ENCODE measurements around the gene GRIK4. TPM values are rescaled to one million over a fixed set of nuclear protein-coding genes. Genes with fewer than 3 reads are reported as not detected.

The GRIK4 gene
- total and polyA plus RNA-seq, 4 donors, result 0.41 to 4.9 (median 1.7) TPM

GRCh38 chr11:120914601-120915000 lies 403.1 kb downstream of the GRIK4 start:
- 66 to 75% methylated on average over 4 of the region's 4 CpGs for WGBS, 2 donors
- H3K27ac ChIP-seq (ENCODE audit: low read depth in 1 of 2, low read length in 1 of 2), result no peak overlapping the region
- H3K27me3 ChIP-seq (ENCODE audit: control insufficient read depth in 3 of 3, insufficient read depth in 3 of 3, low read length in 2 of 3), result no peaks in the 10 kb centered on the region
- H3K9me3 ChIP-seq (ENCODE audit: control insufficient read depth in 4 of 4, insufficient read depth in 3 of 4, low read length in 3 of 4), result no peaks in the 10 kb centered on the region
- TF ChIP-seq CTCF (IDR thresholded peaks at IDR 0.05; ENCODE audit: control extremely low read depth, extremely low read depth), result no peak
- no peaks in the 10 kb centered on the region for H3K4me1 ChIP-seq (ENCODE audit: control insufficient read depth in 5 of 5, insufficient read depth in 5 of 5, low read length in 5 of 5)
- H3K9ac ChIP-seq (ENCODE audit: insufficient read depth in 1 of 2, low read length in 2 of 2), result no peak overlapping the region
- ATAC-seq (ENCODE audit: insufficient read depth, low FRiP score) (no peak), DNase-seq (no peak)
- no peaks in the 10 kb centered on the region for H3K36me3 ChIP-seq (ENCODE audit: control insufficient read depth in 4 of 4, insufficient read depth in 4 of 4, low read length in 4 of 4)
- H3K4me3 ChIP-seq, result no peak overlapping the region

DNA sequence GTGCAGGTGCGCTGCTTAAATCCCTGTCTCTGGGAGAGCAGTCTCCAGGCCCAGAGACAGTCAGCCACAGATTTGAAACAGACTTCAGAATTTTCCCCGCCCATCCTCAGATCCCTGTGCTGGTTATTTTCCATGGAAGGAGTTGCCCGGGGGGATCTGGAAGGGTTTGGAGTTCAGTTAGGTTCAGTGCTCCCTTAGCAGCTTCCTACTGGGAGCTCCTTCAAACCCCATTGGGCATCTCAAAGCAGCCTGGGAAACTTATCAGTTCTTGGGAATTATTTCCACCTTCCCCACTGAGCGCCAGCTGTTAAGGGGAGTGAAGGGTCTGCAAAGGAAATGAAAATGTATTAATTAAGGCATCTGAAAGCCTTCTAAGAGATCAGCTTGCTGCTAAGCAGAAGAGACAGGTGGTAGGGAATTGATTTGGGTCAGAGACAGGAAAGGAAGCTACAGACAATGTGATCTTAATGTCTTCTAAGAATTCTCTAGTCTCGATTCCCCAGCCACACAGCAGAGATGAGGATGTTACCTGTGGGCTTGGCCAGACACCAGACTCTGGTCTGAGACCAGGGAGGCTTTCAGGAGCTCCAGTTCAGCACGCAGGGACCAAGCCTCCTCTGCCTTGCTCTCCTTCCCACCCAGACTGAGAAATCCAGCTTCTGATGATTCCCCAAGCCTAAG lies 406.2 kb downstream of the GRIK4 start:
- WGBS, 2 donors, result 76% methylated on average over 6 of the region's 6 CpGs
- Histone ChIP-seq H3K9me3 (ENCODE audit: control insufficient read depth in 4 of 4, insufficient read depth in 3 of 4, low read length in 3 of 4) (no peaks in the 10 kb centered on the region), H3K27me3 (ENCODE audit: control insufficient read depth in 3 of 3, insufficient read depth in 3 of 3, low read length in 2 of 3) (no peaks in the 10 kb centered on the region), H3K4me1 (ENCODE audit: control insufficient read depth in 5 of 5, insufficient read depth in 5 of 5, low read length in 5 of 5) (no peaks in the 10 kb centered on the region), H3K4me3 (no peak overlapping the region), H3K27ac (ENCODE audit: low read depth in 1 of 2, low read length in 1 of 2) (no peak overlapping the region), H3K36me3 (ENCODE audit: control insufficient read depth in 4 of 4, insufficient read depth in 4 of 4, low read length in 4 of 4) (no peaks in the 10 kb centered on the region), H3K9ac (ENCODE audit: insufficient read depth in 1 of 2, low read length in 2 of 2) (no peak overlapping the region)
- no peak for TF ChIP-seq CTCF (IDR thresholded peaks at IDR 0.05; ENCODE audit: control extremely low read depth, extremely low read depth)
- ATAC-seq (ENCODE audit: insufficient read depth, low FRiP score), result no peak
- no peak for DNase-seq

DNA sequence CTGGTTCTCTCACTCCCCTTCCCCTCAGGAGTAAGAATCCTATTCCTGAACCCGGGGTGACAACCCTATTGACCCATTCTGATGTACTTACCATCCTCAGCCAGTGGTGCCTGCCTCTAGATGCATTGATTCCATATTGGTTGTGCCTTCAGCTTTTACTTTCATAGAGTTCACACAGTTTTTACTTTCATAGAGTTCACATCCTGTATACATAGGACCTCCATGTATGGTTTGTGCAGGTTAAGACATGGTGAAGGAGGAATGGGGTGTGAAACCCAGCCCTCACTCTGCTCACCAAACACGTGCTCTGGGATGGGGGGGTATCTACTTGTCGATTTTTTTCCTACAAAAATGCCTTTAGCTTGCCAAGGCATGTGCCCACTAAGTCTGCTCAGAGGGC lies 406.7 kb downstream of the GRIK4 start:
- H3K4me3 ChIP-seq, result no peak overlapping the region
- H3K36me3 ChIP-seq (ENCODE audit: control insufficient read depth in 4 of 4, insufficient read depth in 4 of 4, low read length in 4 of 4), result no peaks in the 10 kb centered on the region
- no peak overlapping the region for H3K27ac ChIP-seq (ENCODE audit: low read depth in 1 of 2, low read length in 1 of 2)
- no peaks in the 10 kb centered on the region for H3K4me1 ChIP-seq (ENCODE audit: control insufficient read depth in 5 of 5, insufficient read depth in 5 of 5, low read length in 5 of 5)
- 69 to 78% methylated on average over 3 of the region's 3 CpGs for WGBS, 2 donors
- DNase-seq (no peak), ATAC-seq (ENCODE audit: insufficient read depth, low FRiP score) (no peak)
- H3K9ac ChIP-seq (ENCODE audit: insufficient read depth in 1 of 2, low read length in 2 of 2), result no peak overlapping the region
- no peaks in the 10 kb centered on the region for H3K27me3 ChIP-seq (ENCODE audit: control insufficient read depth in 3 of 3, insufficient read depth in 3 of 3, low read length in 2 of 3)
- no peaks in the 10 kb centered on the region for H3K9me3 ChIP-seq (ENCODE audit: control insufficient read depth in 4 of 4, insufficient read depth in 3 of 4, low read length in 3 of 4)
- no peak for TF ChIP-seq CTCF (IDR thresholded peaks at IDR 0.05; ENCODE audit: control extremely low read depth, extremely low read depth)

DNA sequence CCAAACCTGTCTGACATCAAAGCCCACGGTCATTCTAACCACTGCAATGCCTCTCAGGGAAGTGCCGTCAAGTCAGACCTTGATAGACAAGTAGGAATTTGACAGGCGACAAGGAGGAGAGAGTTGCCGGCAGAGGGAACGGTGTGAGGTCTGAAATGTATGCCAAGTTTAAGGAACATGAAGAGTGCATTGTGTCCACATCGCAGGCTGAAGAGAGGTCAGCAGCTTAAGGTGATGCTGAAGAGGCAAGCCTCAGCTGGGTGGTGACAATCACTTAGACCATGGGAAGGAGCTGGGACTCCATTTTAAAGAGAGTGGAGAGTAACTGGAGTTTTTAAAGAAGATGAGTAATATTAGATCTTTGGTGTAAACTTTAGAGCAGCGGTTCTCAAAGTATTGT lies 407.5 kb downstream of the GRIK4 start:
- ATAC-seq (ENCODE audit: insufficient read depth, low FRiP score), result no peak
- H3K9ac ChIP-seq (ENCODE audit: insufficient read depth in 1 of 2, low read length in 2 of 2), result no peak overlapping the region
- no peaks in the 10 kb centered on the region for H3K36me3 ChIP-seq (ENCODE audit: control insufficient read depth in 4 of 4, insufficient read depth in 4 of 4, low read length in 4 of 4)
- H3K27me3 ChIP-seq (ENCODE audit: control insufficient read depth in 3 of 3, insufficient read depth in 3 of 3, low read length in 2 of 3), result no peaks in the 10 kb centered on the region
- H3K9me3 ChIP-seq (ENCODE audit: control insufficient read depth in 4 of 4, insufficient read depth in 3 of 4, low read length in 3 of 4), result no peaks in the 10 kb centered on the region
- H3K27ac ChIP-seq (ENCODE audit: low read depth in 1 of 2, low read length in 1 of 2), result no peak overlapping the region
- WGBS, 2 donors, result 70 to 79% methylated on average over 7 of the region's 7 CpGs
- TF ChIP-seq CTCF (IDR thresholded peaks at IDR 0.05; ENCODE audit: control extremely low read depth, extremely low read depth), result no peak
- no peaks in the 10 kb centered on the region for H3K4me1 ChIP-seq (ENCODE audit: control insufficient read depth in 5 of 5, insufficient read depth in 5 of 5, low read length in 5 of 5)
- no peak overlapping the region for H3K4me3 ChIP-seq
- DNase-seq, result no peak

Data from lung (tissue), 12 donors.